GM21515 (cell line): ENCODE data around the gene HDAC9.
"Not testable (repeated sequence)": the region's sequence is repeated elsewhere in the genome, so short reads cannot be mapped to it uniquely, and the experiment has no call there.

Source experiments
- ATAC-seq: cut with Tn5 transposase; IDR thresholded peaks from one replicate; pipeline ENCODE4 v1.9.1; 2021; ENCODE audit not compliant: unreplicated experiment

HDAC9 gene

DNA sequence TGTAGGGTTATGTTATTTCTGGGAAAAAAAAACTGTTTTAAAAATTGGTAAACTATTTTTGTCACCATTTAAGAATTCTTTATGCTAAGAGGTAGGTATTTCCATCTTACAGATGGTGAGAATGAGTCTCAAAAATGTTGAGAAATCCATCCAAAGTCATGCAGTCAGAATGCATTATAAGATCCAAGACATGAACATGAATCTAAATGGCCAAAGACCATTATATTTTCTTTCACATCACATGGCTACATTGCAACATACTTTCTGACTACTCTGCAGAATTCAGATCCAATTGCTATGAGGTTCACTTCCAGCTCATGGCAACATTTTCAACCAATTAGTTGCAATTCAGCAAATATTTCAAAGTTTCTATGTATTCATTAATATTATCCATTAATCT, 440.7 kb downstream of the HDAC9 start:
- ATAC-seq: no peak

DNA sequence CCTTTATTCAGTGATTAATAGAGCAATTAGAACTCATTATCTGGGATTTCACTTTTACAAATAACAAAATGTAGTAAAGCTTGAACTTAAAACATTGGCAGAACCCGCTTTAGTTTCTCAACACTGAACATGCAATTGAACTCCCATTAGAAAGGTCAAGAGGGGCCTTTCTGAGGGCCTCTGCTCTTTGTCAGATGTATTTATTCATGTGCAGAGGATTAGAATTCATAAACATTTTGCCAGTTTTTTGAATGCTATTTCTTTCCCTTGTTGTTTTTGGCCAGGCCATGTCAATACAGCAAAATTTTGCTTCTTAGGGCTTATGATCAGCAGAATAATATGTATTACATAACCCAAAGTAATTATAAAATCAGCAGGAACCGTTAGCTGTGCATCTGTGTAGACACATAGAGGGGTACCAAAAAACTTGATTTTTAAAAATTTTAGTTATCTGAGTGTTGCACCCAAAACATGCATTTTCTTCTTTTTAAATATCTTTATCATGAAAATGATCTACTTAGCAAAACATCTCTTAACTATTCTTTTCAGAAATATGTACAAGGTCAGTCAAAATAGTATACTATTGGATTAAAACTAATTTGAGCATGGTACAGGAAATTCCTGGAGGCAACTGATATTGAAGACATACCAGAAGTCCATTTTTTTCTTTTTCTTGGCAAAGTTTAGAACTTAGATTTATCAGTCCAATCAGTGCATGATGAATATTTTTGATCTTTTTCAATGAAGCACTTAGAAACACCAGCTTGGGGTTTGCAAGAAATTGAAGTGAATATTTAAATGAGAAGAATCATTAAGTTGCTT, 444.4 kb downstream of the HDAC9 start:
- no peak for ATAC-seq

DNA sequence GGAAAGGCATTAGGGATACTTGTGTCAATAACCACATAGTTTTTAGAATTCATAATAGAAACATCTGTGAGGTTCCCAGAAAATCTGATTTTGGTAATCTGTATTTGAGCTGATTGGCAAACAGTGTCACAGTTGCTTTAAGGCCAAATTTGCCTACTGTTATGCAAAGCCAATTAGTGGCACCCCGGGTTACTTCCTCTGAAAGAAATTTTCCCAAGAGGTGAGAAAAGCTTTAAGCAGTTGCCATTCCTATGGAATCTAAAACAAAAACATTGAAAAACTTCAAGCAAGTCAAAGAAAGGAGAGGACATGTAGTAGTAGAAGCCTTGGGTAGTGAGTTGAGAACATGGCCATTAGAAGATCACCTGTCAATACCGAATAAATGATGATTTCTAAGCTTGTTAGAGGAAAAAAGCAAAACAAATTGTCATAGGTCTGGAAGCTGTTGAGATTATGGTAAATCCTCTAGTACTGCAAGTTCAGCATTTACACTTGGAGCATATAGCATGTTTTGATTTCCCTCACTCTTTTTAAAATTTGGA, 445.1 kb downstream of the HDAC9 start:
- ATAC-seq: no peak

DNA sequence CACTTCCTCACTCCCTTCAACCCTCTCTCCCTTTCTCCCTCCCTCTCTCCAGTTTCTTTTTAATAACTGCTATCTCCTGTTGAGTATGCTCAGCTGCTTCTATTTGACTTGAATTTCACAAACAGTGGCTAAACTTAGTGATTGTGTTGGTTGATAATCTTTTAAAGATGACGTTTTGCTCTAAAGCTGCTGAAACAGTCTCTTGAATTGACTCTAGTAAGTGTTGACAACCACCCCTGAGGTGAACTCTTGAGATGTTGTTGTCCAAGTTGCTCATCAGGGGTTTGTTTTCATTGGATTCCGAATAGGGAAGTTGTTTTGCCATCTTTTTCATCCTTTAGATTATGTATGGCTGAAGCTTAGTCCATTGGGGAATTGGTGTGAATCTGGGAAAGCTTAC, 445.7 kb downstream of the HDAC9 start:
- no peak for ATAC-seq

DNA sequence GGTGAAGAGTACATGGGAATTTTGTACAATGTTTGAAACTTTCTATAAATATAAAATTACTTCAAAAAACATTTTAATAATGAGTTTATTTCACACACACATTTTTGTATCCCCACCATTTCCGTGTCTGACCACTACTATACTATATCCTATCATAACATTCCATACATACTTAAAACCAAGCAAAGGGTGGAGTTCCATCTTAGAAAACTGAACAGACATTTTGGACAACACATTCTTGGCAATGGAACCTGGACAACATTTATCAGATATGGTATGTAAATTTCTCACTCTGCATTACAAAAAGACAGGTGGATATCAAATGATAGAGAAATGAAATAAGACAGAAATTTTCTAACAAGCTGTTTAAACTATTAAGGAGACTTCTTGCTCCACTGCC, 453.0 kb downstream of the HDAC9 start:
- no peak for ATAC-seq

DNA sequence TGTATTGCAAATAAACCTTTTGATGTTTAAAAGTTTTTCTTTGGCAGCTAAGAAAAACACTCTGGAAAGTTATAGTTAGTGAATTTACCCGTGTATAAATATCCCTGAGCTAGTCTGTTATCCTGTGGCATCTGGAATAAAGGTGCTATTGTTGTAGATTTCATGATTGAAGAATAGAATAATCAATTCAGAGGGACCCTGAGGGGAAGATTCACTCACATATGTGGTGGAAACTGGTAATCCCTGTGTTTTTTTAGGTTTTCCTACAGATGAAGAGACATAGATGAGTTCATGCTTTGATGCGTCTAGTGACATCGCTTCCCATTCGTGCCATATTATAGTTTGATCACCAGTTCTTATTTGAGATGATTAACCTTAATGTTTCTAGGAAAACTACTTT, 457.3 kb downstream of the HDAC9 start:
- ATAC-seq: no peak

DNA sequence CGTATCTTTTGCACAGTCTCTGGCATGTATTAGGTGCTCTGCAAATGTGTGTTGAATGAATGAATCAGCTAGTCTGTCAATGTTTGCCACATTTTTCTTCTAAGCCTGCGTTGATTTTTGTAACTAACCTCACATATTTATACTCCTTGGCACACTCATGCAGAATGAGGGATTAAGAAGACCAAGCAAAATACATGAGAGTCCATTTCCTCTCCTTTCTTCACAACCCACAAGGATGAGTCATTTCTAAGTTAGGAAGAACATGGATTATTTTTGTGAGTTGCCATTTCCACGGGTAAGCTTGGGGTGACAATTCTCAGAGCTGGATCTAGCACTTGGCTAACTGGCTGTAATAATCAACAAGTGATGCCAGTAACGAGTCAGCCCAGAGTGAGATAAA, 463.1 kb downstream of the HDAC9 start:
- ATAC-seq: no peak

DNA sequence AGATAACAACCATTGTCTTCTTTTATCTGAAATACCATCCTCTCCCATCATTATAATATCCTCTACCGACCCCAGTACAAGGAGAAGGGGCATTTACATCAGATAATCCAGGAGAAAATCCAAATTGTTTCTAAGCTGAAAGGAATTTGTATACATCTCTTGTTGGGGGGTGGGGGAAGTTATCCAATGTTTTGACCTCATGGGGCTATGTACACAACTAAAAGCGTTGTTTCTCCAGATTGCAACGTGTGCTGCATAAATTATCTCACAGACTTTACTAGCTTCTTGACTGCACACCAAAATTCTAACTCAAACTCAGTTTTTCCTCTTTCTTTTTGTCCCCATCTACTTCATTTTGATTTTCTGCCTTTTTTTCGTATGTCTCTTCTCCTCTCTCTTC, 465.2 kb downstream of the HDAC9 start:
- ATAC-seq: no peak

DNA sequence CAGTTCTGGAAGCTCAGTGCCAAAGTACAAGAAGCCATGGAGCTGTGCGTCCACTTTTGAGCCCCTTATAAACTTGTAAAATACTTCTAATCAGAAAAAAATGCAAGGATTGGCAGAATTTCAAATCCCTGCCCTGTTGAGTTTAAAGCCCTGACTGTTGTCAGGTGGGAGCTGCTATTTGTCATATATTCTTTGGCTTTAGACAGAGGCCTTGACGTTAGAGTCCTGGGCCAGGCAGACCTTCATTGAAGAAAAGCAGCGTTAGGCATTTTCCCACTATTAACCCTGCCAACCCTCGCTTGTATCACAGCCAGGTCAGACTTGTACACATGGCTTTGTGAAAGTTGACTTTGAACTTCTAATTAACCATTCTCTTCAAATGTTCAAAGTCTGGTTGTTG, 466.5 kb downstream of the HDAC9 start:
- ATAC-seq: no peak

DNA sequence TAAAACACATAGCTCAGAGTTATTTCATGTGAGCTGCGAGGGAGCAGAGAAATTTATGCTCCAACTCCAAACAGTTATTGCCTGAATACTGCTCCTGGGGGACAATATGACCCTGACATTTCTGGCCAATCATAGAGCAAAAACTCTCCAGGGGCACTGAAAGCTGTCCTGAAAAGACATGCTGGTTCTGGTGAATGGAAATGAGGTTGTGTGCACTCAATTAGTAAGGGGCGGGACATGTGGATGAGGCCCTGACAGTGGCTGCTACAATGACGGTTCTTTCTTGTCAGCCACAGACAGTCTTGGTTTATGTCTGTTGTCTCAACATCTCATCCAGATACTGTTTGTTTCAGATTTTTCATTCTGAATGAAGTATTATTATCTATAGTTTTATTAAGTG, 470.1 kb downstream of the HDAC9 start:
- ATAC-seq: no peak

DNA sequence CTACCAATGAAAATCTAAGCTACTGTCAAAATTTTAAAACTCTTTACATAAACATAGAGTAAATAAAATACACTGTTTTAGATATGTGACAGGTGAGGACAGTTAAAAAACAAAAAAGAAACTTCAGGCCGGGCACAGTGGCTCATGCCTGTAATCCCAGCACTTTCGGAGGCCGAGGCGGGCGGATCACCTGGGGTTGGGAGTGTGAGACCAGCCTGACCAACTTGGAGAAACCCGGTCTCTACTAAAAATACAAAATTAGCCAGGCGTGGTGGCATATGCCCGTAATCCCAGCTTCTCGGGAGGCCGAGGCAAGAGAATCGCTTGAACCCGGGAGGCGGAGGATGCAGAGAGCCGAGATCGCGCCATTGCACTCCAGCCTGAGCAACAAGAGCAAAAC, 472.2 kb downstream of the HDAC9 start:
- ATAC-seq: not testable (repeated sequence)

DNA sequence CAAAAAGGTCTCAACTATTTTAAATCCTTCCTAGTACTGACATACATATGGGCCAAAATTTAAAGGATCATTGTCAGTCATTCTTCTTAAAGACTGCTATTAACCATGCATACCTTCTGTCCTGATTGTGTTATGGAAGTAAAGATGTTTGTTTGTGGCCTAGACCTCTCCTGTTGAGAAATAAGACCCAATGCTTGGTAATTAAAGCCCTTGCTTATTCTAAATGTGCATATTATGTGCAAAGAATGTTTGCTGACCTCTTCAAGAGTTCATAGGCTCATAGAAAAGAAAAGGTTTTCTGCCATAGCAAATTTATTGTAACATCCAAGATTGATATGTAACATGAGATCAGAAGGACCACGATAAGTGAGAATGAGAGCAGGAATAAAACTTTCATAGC, 476.3 kb downstream of the HDAC9 start:
- no peak for ATAC-seq

DNA sequence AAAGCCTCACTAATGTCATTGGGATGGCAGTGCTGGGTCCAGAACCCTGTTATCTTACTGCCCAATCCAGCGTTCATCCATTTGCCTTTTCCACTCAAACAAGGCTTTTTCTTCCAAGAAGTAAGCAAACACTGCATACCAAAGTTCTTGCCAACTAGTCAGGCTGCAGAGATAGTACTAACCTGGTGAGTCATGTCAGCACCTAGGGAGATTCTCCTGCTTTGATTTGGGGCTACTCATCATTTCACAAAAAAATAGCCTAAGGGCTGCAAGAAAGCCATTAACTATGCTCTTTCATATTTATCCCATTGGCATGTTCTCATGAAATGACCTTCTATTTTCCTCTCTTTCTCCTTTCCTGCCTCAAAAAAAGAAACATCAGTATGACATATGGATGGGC, 479.3 kb downstream of the HDAC9 start:
- ATAC-seq: no peak

DNA sequence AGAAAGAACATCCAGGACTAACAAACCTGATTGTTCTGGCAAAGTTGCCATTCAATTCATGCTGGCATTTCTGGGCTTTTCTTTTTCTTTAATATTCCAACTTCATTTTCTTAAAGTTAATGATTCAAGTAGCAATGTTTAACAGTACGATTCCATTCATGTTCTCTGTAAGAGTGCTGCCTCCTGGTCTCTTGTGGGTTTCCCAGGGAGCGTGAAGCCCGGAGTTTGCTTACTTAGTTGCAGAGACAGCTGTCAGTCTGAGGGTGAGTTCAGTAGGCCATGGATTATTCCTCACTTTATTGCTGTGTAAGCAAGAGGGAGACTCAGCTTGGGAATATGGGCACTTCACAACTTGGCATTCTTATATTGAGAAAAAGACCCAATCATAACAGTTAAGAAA, 479.7 kb downstream of the HDAC9 start:
- ATAC-seq: no peak

DNA sequence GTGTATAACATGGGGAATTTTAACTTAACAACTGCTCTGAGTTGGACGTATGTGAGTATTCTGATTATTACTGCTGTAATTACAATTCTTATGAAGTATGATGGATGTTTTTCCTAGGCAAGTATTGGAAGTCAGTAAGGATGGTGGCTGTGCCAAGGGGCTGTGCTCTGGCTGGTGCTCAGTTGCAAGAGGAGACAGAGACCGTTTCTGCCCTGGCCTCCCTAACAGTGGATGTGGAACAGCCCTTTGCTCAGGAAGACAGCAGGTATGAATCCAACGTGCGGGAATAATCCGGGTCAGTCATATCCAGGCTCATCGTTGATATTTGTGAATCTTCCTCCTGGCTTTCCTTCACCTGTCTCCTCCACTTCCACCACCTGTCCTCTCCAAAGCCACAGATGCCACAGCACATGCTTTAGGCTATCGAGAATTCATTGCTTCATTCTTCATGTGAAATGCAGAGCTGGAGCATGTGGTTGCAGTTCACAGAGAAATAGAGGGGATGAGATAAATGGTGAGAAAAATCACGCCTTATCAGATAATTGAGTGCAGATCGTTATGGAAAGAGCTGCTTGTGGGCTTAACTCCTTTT, 480.2 kb downstream of the HDAC9 start:
- ATAC-seq: no peak

DNA sequence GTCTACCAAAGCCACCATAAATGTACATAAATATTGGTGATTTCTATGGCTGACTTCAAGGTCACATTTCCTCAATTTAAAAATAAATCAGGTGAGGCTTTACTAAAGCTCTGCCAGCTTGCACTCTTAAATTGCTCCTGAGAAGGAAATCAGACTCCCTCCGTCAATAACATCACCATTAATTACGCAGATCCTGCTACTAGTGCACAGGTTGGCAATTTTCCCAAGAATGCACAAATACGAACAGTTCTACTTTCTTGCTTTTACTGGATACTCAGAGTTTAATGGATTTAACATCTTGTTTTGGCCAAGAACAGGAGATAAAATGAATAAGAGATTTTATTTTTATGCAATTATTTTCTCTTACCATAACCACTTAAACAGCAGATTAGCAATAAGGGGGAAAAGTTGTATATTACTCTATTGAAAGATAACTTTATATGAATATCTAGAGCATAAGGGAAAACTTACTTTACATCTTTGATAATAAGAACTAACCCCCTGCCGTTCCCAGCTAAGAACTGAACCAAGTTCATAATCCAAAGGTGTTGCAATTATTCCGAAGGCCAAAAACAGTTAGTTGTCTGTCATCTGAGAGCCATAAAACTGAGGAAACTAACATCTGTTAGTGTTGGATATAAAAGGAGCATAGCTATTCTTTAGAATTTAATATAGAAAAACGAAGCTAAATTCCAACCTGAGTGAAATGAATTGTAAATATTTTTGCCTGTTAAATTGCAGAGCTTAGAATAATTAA, 481.3 kb downstream of the HDAC9 start:
- no peak for ATAC-seq

DNA sequence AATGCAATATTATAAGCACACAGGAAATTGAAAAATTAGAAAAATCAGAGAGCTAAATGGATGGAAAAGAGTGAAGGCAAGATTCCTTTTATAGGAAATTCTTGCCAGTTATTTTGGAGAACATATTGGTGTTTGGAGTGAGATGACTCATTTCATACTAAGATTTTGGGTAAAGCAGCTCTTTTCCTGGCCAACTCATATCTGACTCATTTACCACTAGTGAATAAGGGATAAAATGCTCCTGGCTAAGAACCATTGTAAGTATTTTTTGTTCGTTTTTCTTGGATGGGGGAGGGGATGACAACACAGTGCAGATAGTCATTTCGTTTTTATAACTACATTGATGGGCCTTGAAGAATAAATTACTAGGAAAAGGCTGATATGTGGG, 482.6 kb downstream of the HDAC9 start:
- no peak for ATAC-seq

DNA sequence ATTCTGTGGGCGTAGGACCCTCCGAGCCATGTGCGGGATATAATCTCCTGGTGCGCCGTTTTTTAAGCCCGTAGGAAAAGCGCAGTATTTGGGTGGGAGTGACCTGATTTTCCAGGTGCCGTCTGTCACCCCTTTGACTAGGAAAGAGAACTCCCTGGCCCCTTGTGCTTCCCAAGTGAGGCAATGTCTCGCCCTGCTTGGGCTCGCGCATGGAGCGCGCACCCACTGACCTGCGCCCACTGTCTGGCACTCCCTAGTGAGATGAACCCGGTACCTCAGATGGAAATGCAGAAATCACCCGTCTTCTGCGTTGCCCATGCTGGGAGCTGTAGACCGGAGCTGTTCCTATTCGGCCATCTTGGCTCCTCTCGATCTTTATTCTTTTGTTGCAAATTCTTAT, 495.2 kb downstream of the HDAC9 start:
- ATAC-seq: not testable (repeated sequence)

DNA sequence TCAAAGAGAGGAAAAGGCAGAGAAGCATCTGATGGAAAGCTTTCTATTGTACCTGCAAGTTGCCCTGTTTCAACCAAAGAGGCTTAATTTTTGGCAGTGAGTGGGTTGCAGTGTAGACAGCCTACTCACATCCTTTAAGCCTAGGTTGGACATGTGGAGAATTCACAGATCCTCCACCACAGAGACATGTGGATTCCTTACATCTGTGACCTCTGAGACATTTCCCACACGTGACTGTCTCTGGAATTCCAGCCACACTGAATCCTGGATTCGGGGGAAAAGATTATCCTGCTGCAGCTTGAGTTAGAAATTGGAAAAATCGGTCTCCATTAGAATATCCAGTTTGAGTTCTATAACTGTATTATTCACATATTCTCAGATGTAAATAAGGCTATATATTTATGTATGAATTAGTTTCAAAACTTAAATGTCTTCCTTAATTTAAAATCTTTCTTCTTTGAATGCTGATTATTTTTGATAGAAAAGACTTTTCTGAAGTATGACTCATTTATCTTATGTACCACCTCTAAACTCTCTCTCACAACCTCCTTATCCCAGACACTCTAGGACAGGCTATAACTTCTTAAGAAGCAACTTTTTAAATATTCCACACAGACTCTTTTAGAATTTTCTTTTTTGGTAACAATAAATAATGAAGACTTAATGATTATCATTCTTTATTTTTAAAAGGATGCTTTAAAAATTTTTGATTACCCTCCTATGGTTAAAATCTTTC, 498.6 kb downstream of the HDAC9 start:
- ATAC-seq: no peak

DNA sequence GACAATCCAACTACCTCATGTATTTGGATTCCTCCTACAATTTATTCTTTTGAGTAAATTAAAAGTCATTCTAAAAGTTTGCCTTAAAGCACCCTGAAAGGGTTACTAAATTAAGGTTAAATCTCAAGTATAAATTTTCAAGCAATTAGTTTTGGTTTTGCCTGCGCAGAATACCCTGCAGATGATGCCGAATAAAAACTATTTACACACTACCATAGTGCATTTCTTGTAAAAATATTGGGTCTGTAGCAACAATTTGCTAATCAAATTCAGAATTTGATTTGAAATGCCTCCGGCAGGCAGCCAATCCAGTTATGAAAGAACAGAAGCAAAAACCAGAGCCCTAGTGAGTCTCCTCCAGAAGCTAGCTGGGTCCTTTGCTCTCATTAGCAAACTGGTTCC, 499.7 kb downstream of the HDAC9 start:
- ATAC-seq: no peak

DNA sequence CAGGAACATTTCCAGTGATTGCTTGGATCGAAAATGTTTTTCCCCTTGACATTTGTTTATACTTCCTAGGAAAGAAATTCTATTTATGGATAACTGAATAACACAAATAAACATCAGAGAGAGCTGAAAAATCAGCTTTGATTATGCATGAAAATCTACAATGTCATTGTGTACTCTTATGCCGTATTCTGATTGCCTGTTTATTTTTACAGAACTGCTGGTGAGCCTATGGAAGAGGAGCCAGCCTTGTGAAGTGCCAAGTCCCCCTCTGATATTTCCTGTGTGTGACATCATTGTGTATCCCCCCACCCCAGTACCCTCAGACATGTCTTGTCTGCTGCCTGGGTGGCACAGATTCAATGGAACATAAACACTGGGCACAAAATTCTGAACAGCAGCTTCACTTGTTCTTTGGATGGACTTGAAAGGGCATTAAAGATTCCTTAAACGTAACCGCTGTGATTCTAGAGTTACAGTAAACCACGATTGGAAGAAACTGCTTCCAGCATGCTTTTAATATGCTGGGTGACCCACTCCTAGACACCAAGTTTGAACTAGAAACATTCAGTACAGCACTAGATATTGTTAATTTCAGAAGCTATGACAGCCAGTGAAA, 500.4 kb downstream of the HDAC9 start:
- no peak for ATAC-seq
